HG02623 (cell line): ENCODE data around the gene RBBP9.
"Not testable (repeated sequence)": the region's sequence is repeated elsewhere in the genome, so short reads cannot be mapped to it uniquely, and the experiment has no call there.

Source experiments
- ATAC-seq: cut with Tn5 transposase; IDR thresholded peaks from one replicate; pipeline ENCODE4 v1.9.1; 2021; ENCODE audit warnings: moderate library complexity; ENCODE audit not compliant: unreplicated experiment

RBBP9 gene

DNA sequence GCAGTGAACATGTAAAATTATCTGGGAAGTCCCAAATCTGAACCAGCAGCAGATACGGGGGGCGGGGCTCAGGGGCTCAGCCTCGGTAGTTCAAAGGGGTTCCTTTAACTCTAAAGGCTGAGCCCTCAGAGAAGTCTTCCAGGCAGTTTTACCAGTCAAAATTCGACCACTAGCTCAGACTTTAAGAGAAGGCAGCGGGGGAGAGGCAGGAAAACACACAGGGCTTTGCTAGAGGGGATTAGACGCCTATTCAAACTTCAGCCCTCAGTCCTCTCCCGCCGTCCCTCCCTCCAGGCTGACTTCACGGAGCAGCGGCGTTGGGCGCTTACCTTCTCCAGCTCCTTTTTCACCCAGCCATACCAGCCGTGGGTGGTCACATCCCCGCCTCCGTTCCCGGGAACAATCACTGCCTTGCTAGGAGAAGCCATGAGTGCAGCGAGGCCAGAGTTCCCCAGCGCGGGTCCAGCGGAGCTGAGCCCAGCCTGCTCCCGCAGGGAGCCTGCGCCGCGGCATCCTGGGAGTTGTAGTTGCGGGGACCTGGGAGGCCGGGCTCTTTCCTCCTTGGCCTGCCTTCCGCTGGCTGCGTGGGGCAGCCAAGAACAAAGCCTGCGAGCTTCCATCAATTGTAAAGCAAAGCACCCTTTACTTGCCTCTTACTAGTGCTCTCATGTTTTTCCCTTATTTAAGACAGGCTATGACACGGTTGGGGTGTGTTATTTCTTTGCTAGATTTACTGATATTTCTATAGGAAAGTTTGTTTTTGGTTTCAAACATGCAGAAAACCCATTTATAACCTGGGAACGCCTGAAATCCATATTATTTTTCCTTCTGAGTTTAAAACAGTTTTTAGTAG is at the start of gene RBBP9:
RBBP9 (minus strand) TSS at position 486 of the 853 bp plus-strand sequence; CDS start at position 428, 58 bp downstream.
- peak; percentile 93 for ATAC-seq

GRCh38 chr20:18545566-18545965 is 48.5 kb upstream of the RBBP9 start:
- ATAC-seq: no peak

DNA sequence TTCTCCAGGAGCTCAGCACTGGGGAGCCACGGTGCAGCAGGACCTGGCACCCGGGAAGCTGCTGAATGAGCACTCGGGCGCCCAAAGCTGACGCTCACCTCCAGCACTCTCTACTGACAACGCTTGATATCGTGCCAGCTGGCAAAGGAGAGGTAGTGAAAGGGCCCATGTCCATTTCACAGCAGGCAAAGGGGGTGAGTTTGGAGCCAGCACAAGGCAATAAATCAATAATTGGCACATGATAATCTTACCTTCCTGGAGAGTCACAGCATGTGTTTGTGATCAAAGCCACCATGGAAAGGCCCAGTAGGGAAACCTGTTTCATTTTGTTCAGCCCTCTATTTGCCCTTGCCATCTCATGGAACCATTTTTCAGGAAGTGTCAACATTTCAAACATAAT is 46.9 kb upstream of the RBBP9 start:
- no peak for ATAC-seq

- ATAC-seq: no peak
These were observed 46.2 kb upstream of the RBBP9 start for GRCh38 chr20:18543216-18543615.

DNA sequence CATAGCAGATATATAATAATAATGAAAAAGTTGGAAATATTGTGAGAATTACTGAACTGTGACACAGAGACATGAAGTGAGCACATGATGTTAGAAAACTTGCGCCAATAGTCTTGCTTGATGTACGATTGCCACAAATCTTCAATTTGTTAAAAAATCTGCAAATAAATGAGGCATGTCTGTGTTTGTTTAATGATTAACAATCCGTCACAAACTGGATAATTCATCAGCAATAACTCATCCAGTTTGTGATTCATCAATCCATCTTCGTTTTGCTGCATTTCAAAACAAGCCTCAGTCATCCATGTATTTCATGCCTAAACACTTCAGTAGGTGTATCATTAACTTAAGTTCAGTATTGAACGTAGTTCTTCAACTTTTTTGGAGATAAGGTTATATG is 44.7 kb upstream of the RBBP9 start:
- no peak for ATAC-seq

DNA sequence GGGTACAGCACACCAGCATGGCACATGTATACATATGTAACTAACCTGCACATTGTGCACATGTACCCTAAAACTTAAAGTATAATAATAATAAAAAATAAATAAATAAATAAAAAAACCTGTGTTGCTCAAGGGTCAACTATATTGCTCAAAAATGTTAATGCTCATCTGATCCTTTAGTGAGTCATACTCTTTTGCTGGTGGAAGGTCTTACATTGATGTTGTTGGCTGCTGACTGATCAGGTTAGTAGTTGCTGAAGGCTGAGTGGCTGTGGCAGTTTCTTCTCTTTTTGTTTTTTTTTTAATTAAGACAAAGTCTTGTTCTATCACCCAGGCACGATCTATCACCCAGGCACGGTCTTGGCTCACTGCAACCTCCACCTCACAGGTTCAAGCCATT is 40.6 kb upstream of the RBBP9 start:
- no peak for ATAC-seq

GRCh38 chr20:18533978-18534644 is 37.1 kb upstream of the RBBP9 start:
- no peak for ATAC-seq

- ATAC-seq: no peak
These were observed 36.5 kb upstream of the RBBP9 start for GRCh38 chr20:18533491-18533890.

- no peak for ATAC-seq
These were observed 35.6 kb upstream of the RBBP9 start for GRCh38 chr20:18532626-18533025.

DNA sequence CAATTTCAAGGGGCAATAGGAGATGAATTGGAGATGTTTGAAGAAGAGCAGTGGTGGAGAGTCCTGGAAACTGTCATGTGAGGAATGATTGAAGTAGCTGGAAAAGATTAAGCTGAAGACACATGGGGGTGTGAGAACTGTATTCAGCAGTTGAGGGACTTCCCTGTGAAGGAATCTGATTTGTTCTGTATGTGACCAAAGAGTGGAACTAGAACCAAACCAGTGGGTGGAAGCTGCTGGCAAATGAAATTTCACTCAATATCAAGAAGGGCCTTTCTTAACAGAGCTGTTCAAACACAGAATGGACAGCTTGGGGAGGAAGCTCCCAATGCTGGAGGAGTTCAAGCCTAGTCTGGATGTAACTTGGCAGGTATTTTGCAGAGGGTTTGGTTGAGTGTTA is 32.0 kb upstream of the RBBP9 start:
- ATAC-seq: no peak

DNA sequence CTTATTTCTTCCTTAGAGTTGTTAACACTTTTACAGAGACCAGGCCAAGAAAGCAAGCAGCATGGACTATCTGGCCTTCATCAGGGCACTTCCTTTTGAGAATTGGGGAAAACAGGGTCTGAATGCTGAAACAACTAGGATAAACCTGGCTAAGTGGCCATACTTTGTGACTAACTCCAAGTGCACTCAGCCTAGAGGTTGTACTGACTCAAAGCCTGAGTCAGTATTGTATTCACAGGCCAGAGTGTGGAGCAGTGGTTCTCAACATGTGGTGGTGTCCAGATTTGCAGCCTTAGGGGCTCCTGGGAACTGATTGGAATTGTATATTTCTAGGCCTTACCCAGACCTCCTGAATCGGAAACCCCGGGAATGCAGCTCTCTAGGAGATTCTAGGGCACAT is 30.8 kb upstream of the RBBP9 start:
- ATAC-seq: no peak

- ATAC-seq: no peak
These were observed 30.3 kb upstream of the RBBP9 start for GRCh38 chr20:18527339-18527738.

GRCh38 chr20:18526761-18527160 is 29.7 kb upstream of the RBBP9 start:
- ATAC-seq: not testable (repeated sequence)

- no peak for ATAC-seq
These were observed 27.6 kb upstream of the RBBP9 start for GRCh38 chr20:18524646-18525045.

GRCh38 chr20:18523066-18523465 is 26.0 kb upstream of the RBBP9 start:
- no peak for ATAC-seq

DNA sequence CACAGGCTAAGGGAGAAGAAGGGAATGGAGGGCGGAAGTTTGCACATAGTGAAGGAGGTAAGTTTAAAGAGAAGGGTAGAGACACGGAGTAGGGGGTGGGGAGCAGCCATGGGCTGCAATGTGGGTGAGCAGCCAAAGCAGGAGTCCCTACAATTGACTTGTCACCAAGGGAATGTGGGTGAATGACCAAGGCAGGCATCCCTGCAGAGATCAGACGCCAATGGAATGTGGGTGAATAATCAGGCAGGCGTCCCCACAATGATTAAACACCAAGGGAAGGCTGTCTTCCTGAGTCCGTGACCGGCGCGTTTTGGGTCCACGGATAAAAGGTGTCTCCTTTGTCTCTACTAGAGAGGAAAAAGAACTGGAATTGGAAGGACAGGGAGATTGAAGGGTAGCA is 25.0 kb upstream of the RBBP9 start:
- not testable (repeated sequence) for ATAC-seq

GRCh38 chr20:18515973-18516372 is 18.9 kb upstream of the RBBP9 start:
- no peak for ATAC-seq

DNA sequence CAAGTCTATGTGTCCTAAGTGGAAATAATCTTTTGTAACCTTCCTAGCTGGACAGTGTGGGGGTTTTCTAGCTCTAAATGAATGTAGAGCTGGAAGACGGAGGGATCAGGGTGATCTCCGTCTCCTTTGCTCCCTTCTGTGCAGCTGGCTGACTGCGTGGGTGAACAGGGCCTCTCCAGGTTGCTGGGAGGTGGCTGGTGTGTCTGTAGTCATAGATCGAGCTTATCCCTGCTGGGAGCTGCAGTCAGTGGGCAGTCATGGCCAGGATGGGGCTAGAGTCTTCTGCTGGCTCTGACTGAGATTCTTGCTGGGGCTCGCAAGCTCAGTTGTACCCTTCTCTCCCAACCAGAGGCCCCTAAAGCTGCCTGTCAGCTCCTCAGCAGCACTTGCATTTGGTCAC is 17.1 kb upstream of the RBBP9 start:
- ATAC-seq: no peak

GRCh38 chr20:18513208-18513607 is 16.2 kb upstream of the RBBP9 start:
- no peak for ATAC-seq

DNA sequence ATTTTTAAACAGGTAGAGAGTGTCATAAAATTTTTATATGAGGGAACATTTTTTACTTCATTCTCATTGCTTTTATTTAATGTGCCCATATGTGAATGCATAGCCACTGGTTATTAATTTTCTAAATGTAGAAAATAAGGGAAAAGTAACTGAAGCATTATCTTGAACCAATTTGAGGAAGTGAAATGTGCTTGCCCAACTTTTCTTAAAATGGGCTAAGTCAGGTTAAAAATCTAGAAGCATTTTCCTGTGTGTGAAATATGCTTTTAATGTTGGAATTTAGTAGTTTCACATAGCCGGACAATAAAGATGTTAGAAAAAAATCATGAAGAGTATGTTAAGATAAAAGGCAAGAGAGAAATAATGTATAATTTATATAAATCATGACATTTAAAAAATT is 14.5 kb upstream of the RBBP9 start:
- no peak for ATAC-seq

DNA sequence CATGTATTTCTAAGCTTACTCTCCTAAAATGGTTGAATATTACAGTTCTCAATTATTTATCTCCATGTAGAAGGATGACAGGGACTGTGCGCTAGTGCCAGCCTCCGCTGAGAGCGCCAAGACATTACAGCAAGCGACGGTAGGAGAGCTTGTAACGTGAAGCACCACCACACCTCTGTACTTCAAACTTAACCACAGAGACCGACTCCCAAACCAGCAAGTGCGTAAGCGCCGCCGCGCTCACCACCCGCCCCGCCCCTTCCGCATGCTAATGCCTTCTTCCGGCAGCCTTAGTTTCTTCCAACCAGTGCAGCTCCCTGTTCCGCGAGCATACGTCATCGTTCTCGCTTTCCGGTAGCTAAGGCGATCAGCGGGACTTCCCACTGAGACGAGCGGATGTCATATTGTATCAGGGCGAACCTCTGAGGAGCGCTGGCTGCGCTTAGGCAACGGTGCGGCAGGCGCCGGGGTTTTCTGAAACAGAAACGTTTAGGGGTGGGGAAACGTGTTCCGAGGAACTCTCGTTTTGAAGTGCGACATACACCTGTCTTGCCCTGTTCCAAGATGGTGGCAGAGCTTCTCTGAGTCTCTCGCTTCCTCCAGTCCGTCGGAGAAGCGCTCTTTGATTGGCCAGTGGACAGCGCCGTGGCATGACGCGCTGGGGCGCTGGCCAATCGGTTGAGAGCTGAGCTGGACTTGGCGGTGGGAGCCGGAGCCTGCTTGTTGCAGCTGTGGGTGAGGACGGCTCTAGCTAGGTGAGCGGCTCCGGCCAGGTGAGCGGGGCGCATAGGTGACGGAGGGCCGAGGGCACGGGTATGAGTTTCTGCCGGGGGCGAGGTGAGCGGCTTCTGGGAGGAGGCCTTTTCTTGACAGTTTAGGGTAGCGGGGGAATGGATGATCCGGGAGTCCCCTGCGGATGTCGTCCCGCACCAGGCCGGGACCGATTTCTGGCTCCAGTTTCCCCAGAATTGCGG is 10.5 kb upstream of the RBBP9 start, which contains the start of gene SEC23B:
SEC23B (plus strand) TSS at position 723 of the 974 bp plus-strand sequence. CDS start 2,896 bp downstream, outside the sequence.
- peak; percentile 94 for ATAC-seq
